Measurements from ENCODE around the gene KIAA1549.

GRCh38 chr7:138903186-138903820 is 77.9 kb downstream of the KIAA1549 start:
- TF ChIP-seq EZH2 (IDR thresholded peaks at IDR 0.05; ENCODE audit: borderline replicate concordance, insufficient read depth, low read depth, low read length, poor library complexity, severe bottlenecking) = no peak
- no peak for TF ChIP-seq CTCF (IDR thresholded peaks at IDR 0.05)

Measured in B cell (primary cell).